ENCODE results near the gene SYNE1.

DNA sequence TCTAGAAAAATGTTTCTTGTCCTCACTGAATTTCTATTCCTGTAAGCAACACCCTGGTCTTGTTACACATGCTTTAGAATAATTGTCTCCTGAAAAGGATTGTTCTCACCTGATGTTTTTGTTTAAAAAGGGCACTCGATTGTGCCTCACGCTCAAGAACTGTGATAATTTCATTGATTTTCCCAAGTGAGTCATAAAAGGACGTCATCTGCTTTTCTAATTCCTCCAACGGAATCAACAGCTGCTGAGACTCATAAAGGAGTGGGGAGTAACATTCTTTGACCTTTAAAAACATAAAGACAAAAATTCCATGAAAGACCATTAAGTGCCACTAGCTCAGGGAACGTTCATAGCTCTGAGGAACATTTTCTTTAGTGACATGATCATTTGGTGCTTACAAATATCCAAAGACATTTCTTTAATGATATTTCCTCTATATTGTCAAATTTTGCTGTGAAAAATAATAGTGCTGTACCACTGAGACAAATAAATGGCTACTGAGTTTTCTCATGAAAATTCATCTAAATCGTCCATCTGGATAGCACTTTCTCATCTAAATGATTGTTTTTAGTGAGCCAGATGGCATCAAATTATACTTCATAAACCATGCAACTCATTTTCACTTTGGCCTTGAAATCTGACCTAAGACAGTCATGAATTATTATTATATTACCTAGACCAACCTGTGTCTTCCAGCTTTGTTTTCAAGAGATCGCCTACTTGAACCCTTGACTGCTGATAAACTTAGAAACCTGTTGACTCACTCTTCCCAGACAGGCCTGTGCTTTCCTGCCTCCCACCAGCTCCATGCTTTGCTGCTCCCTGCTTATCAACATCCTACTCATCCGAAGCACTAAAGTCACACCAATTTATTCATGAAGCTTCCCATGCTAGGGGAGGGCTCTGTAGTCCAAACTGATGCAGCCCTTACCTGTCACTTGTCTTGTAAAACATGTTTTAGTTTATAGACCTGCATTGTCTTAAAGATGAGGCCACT lies 178.2 kb downstream of the SYNE1 start:
- TF ChIP-seq CTCF (IDR thresholded peaks at IDR 0.05 in 4 of 5, conservative IDR thresholded peaks at IDR 0.05 in 1 of 5) (no peak), POLR2A (IDR thresholded peaks at IDR 0.05) (no peak)
